ENCODE data around the gene IFIT2. TPM values are rescaled to one million over a fixed set of nuclear protein-coding genes. Genes with fewer than 3 reads are reported as not detected.

The IFIT2 gene
- total RNA-seq, 2 donors from 2014 or later, result 4.1 TPM

- H3K4me1 ChIP-seq (replicated peaks), result no peaks in the 10 kb centered on the region
- intact Hi-C loops (cut with DNase I), result no loop called here
- TF ChIP-seq CTCF (IDR thresholded peaks at IDR 0.05), result no peak
- TF ChIP-seq POLR2AphosphoS5 (IDR thresholded peaks at IDR 0.05), result no peak
- no peak for TF ChIP-seq POLR2A (IDR thresholded peaks at IDR 0.05)
- H3K36me3 ChIP-seq, result no peaks in the 10 kb centered on the region
- no peaks in the 10 kb centered on the region for H3K27me3 ChIP-seq (replicated peaks; ENCODE audit: insufficient read depth)
- H3K27ac ChIP-seq, result no peak overlapping the region
- 74% methylated on average over 3 of the region's 3 CpGs for WGBS
- H3K9me3 ChIP-seq, result no peaks in the 10 kb centered on the region
- no peak for DNase-seq (ENCODE audit: low spot score)
- H3K4me3 ChIP-seq, result no peak overlapping the region
Measured at GRCh38 chr10:89294721-89295239, 7.1 kb upstream of the IFIT2 start.

- 76% methylated on average over 1 of the region's 1 CpG for WGBS
- H3K4me3 ChIP-seq, result no peak overlapping the region
- H3K27ac ChIP-seq, result peak overlapping the region in 1 of 2 donors; percentile 33
- no peak for DNase-seq (ENCODE audit: low spot score)
- no peaks in the 10 kb centered on the region for H3K27me3 ChIP-seq (replicated peaks; ENCODE audit: insufficient read depth)
- no peaks in the 10 kb centered on the region for H3K4me1 ChIP-seq (replicated peaks)
- no peaks in the 10 kb centered on the region for H3K9me3 ChIP-seq
- TF ChIP-seq POLR2AphosphoS5 (IDR thresholded peaks at IDR 0.05), result no peak
- TF ChIP-seq CTCF (IDR thresholded peaks at IDR 0.05), result no peak
- no peak for TF ChIP-seq POLR2A (IDR thresholded peaks at IDR 0.05)
- intact Hi-C loops (cut with DNase I), result no loop called here
- no peaks in the 10 kb centered on the region for H3K36me3 ChIP-seq
Measured at GRCh38 chr10:89295597-89295996, 6.2 kb upstream of the IFIT2 start.

- Histone ChIP-seq H3K9me3 (no peaks in the 10 kb centered on the region), H3K27me3 (replicated peaks; ENCODE audit: insufficient read depth) (no peaks in the 10 kb centered on the region), H3K4me1 (replicated peaks) (peaks cover 2% of the 10 kb centered on the region), H3K27ac (peak overlapping the region in 1 of 2 donors; percentile 33), H3K36me3 (no peaks in the 10 kb centered on the region), H3K4me3 (no peak overlapping the region)
- DNase-seq (ENCODE audit: low spot score), result no peak
- TF ChIP-seq CTCF (IDR thresholded peaks at IDR 0.05), result no peak
- TF ChIP-seq POLR2A (IDR thresholded peaks at IDR 0.05), result no peak
- TF ChIP-seq POLR2AphosphoS5 (IDR thresholded peaks at IDR 0.05), result peak; percentile 60
- intact Hi-C loops (cut with DNase I), result no loop called here
- WGBS, result 27% methylated on average over 5 of the region's 5 CpGs
Measured at GRCh38 chr10:89296220-89296648, 5.6 kb upstream of the IFIT2 start.

GRCh38 chr10:89297356-89297755 lies 4.5 kb upstream of the IFIT2 start:
- H3K36me3 ChIP-seq, result no peaks in the 10 kb centered on the region
- H3K27me3 ChIP-seq (replicated peaks; ENCODE audit: insufficient read depth), result no peaks in the 10 kb centered on the region
- DNase-seq (ENCODE audit: low spot score), result no peak
- no peak overlapping the region for H3K27ac ChIP-seq
- H3K4me1 ChIP-seq (replicated peaks), result peaks cover 4% of the 10 kb centered on the region
- H3K9me3 ChIP-seq, result no peaks in the 10 kb centered on the region
- 100% methylated on average over 4 of the region's 4 CpGs for WGBS
- intact Hi-C loops (cut with DNase I), result no loop called here
- TF ChIP-seq CTCF (IDR thresholded peaks at IDR 0.05), result no peak
- no peak for TF ChIP-seq POLR2A (IDR thresholded peaks at IDR 0.05)
- no peak overlapping the region for H3K4me3 ChIP-seq

GRCh38 chr10:89297791-89298190 lies 4.1 kb upstream of the IFIT2 start:
- Histone ChIP-seq H3K4me1 (replicated peaks) (peaks cover 4% of the 10 kb centered on the region), H3K4me3 (no peak overlapping the region), H3K27ac (no peak overlapping the region), H3K9me3 (no peaks in the 10 kb centered on the region), H3K36me3 (no peaks in the 10 kb centered on the region), H3K27me3 (replicated peaks; ENCODE audit: insufficient read depth) (no peaks in the 10 kb centered on the region)
- TF ChIP-seq POLR2A (IDR thresholded peaks at IDR 0.05) (no peak), CTCF (IDR thresholded peaks at IDR 0.05) (no peak), POLR2AphosphoS5 (IDR thresholded peaks at IDR 0.05) (no peak)
- intact Hi-C loops (cut with DNase I), result no loop called here
- no peak for DNase-seq (ENCODE audit: low spot score)
- 94% methylated on average over 5 of the region's 5 CpGs for WGBS
